OCI-LY3 (cell line): Measurements from ENCODE around the gene TMC6.

ENCODE experiments used
- CTCF ChIP-seq: fragments of 200-600, 300-600 bp; sonication (generic); IDR thresholded peaks from 2 replicates; pipeline ENCODE4 v1.5.1; 2014; ENCODE audit warnings: antibody characterized with exemption, low read length, low read depth
- EZH2phosphoT487 ChIP-seq: fragments of 200-600 bp; shearing (Covaris generic); IDR thresholded peaks from 2 replicates; pipeline ENCODE4 v1.6.1; 2018; ENCODE audit warnings: antibody characterized with exemption, mixed run types, low read depth

- TF ChIP-seq CTCF, result no peak
- TF ChIP-seq EZH2phosphoT487, result no peak
Observed at GRCh38 chr17:78105101-78105500, 23.5 kb downstream of the TMC6 start.
